Activated naive CD8-positive, alpha-beta T cell treated with anti-CD3 and anti-CD28 coated beads, Interleukin-2, amount 50 U/mL, for 24 hours (primary cell): ENCODE results near the gene RAX2.
"Not testable (repeated sequence)": the region's sequence is repeated elsewhere in the genome, so short reads cannot be mapped to it uniquely, and the experiment has no call there.

Source experiments
- ATAC-seq: fragments of 150-1000 bp; cut with Tn5 transposase; one replicate; pipeline ENCODE4 v1.10.0; 2021
- DNase-seq: peaks from one replicate; pipeline ENCODE4 v3.0.0; 2021
- H3K27ac Mint-ChIP-seq: one replicate; pipeline ENCODE4 v1.8.0; 2021; ENCODE audit warnings: mild to moderate bottlenecking, mixed read lengths
- H3K27me3 Mint-ChIP-seq: one replicate; pipeline ENCODE4 v1.8.0; 2021; ENCODE audit warnings: mixed read lengths
- H3K36me3 Mint-ChIP-seq: one replicate; pipeline ENCODE4 v1.8.0; 2021; ENCODE audit warnings: low read depth, mixed read lengths
- H3K4me1 Mint-ChIP-seq: one replicate; pipeline ENCODE4 v1.8.0; 2021; ENCODE audit warnings: mixed read lengths
- H3K4me3 Mint-ChIP-seq: one replicate; pipeline ENCODE4 v1.8.0; 2021; ENCODE audit warnings: mild to moderate bottlenecking, moderate library complexity, mixed read lengths
- H3K9me3 Mint-ChIP-seq: one replicate; pipeline ENCODE4 v1.8.0; 2021; ENCODE audit warnings: mixed read lengths

The RAX2 gene

GRCh38 chr19:3762501-3763459 is 9.2 kb downstream of the RAX2 start, which contains the start of gene MRPL54:
Gene MRPL54 (plus strand): TSS chr19:3762682. CDS start chr19:3762701, 19 bp downstream.
- DNase-seq (peak; percentile 100), ATAC-seq (peak; percentile 87)
- Mint-ChIP-seq H3K4me1 (peaks cover 50% of the 10 kb centered on the region), H3K27me3 (peaks cover 3% of the 10 kb centered on the region), H3K27ac (peak within 1 kb of the TSS; percentile 100), H3K36me3 (peaks cover 13% of the 10 kb centered on the region), H3K9me3 (no peaks in the 10 kb centered on the region), H3K4me3 (peak within 1 kb of the TSS; percentile 95)

GRCh38 chr19:3762130-3762473 is 9.9 kb downstream of the RAX2 start:
- Mint-ChIP-seq H3K36me3 (peaks cover 13% of the 10 kb centered on the region), H3K4me1 (peaks cover 50% of the 10 kb centered on the region), H3K9me3 (no peaks in the 10 kb centered on the region), H3K4me3 (peak overlapping the region; percentile 95), H3K27me3 (peaks cover 3% of the 10 kb centered on the region), H3K27ac (peak overlapping the region; percentile 100)
- ATAC-seq: no peak
- no peak for DNase-seq

- peak within 1 kb of the TSS; percentile 100 for H3K27ac Mint-ChIP-seq
- H3K27me3 Mint-ChIP-seq: peaks cover 3% of the 10 kb centered on the region
- peaks cover 13% of the 10 kb centered on the region for H3K36me3 Mint-ChIP-seq
- ATAC-seq (peak; percentile 60), DNase-seq (peak; percentile 98)
- H3K4me3 Mint-ChIP-seq: peak within 1 kb of the TSS; percentile 95
- peaks cover 49% of the 10 kb centered on the region for H3K4me1 Mint-ChIP-seq
- no peaks in the 10 kb centered on the region for H3K9me3 Mint-ChIP-seq
Observed at GRCh38 chr19:3761382-3762129, 10.5 kb downstream of the RAX2 start, which contains the start of gene APBA3. Gene APBA3 (minus strand): TSS chr19:3761692. CDS start chr19:3760264, 1,428 bp downstream.

- H3K27me3 Mint-ChIP-seq: peaks cover 3% of the 10 kb centered on the region
- H3K27ac Mint-ChIP-seq: peak overlapping the region; percentile 100
- H3K4me3 Mint-ChIP-seq: peak overlapping the region; percentile 95
- no peaks in the 10 kb centered on the region for H3K9me3 Mint-ChIP-seq
- H3K4me1 Mint-ChIP-seq: peaks cover 45% of the 10 kb centered on the region
- no peak for ATAC-seq
- H3K36me3 Mint-ChIP-seq: peaks cover 10% of the 10 kb centered on the region
- peak; percentile 11 for DNase-seq
Observed at GRCh38 chr19:3760871-3761361, 11.1 kb downstream of the RAX2 start.

GRCh38 chr19:3759482-3760254 is 12.4 kb downstream of the RAX2 start:
- H3K36me3 Mint-ChIP-seq: peaks cover 16% of the 10 kb centered on the region
- peaks cover 53% of the 10 kb centered on the region for H3K4me1 Mint-ChIP-seq
- peaks cover 3% of the 10 kb centered on the region for H3K27me3 Mint-ChIP-seq
- no peaks in the 10 kb centered on the region for H3K9me3 Mint-ChIP-seq
- DNase-seq: no peak
- ATAC-seq: no peak
- no peak overlapping the region for H3K4me3 Mint-ChIP-seq
- H3K27ac Mint-ChIP-seq: no peak overlapping the region

GRCh38 chr19:3758297-3758696 is 13.7 kb downstream of the RAX2 start:
- not testable (repeated sequence) for H3K27me3 Mint-ChIP-seq, ATAC-seq, H3K4me3 Mint-ChIP-seq, DNase-seq, H3K27ac Mint-ChIP-seq, H3K9me3 Mint-ChIP-seq
- H3K4me1 Mint-ChIP-seq: peaks cover 52% of the 10 kb centered on the region
- peaks cover 16% of the 10 kb centered on the region for H3K36me3 Mint-ChIP-seq

- not testable (repeated sequence) for H3K27ac Mint-ChIP-seq, H3K4me3 Mint-ChIP-seq, H3K9me3 Mint-ChIP-seq, ATAC-seq, DNase-seq, H3K27me3 Mint-ChIP-seq
- Mint-ChIP-seq H3K36me3 (peaks cover 11% of the 10 kb centered on the region), H3K4me1 (peaks cover 46% of the 10 kb centered on the region)
Observed at GRCh38 chr19:3757705-3758104, 14.3 kb downstream of the RAX2 start.

- DNase-seq (no peak), ATAC-seq (no peak)
- Mint-ChIP-seq H3K4me1 (peaks cover 12% of the 10 kb centered on the region), H3K36me3 (peaks cover 13% of the 10 kb centered on the region), H3K27ac (no peak overlapping the region), H3K9me3 (no peaks in the 10 kb centered on the region), H3K4me3 (no peak overlapping the region), H3K27me3 (no peaks in the 10 kb centered on the region)
Observed at GRCh38 chr19:3753631-3754410, 18.2 kb downstream of the RAX2 start.

GRCh38 chr19:3752492-3752891 is 19.5 kb downstream of the RAX2 start:
- H3K36me3 Mint-ChIP-seq: peaks cover 13% of the 10 kb centered on the region
- no peaks in the 10 kb centered on the region for H3K9me3 Mint-ChIP-seq
- no peaks in the 10 kb centered on the region for H3K27me3 Mint-ChIP-seq
- no peak overlapping the region for H3K4me3 Mint-ChIP-seq
- H3K27ac Mint-ChIP-seq: no peak overlapping the region
- no peak for ATAC-seq
- DNase-seq: no peak
- peaks cover 12% of the 10 kb centered on the region for H3K4me1 Mint-ChIP-seq

- no peak for ATAC-seq
- Mint-ChIP-seq H3K4me3 (no peak overlapping the region), H3K36me3 (peaks cover 13% of the 10 kb centered on the region), H3K27me3 (no peaks in the 10 kb centered on the region), H3K4me1 (peaks cover 9% of the 10 kb centered on the region), H3K27ac (no peak overlapping the region), H3K9me3 (no peaks in the 10 kb centered on the region)
- DNase-seq: no peak
Observed at GRCh38 chr19:3751236-3751635, 20.8 kb downstream of the RAX2 start.

GRCh38 chr19:3750211-3750610 is 21.8 kb downstream of the RAX2 start:
- ATAC-seq: no peak
- Mint-ChIP-seq H3K4me3 (no peak overlapping the region), H3K4me1 (peaks cover 5% of the 10 kb centered on the region), H3K36me3 (peaks cover 11% of the 10 kb centered on the region), H3K27me3 (no peaks in the 10 kb centered on the region), H3K27ac (no peak overlapping the region), H3K9me3 (no peaks in the 10 kb centered on the region)
- no peak for DNase-seq

- Mint-ChIP-seq H3K9me3 (no peaks in the 10 kb centered on the region), H3K27ac (no peak overlapping the region)
- no peak for ATAC-seq
Observed at GRCh38 chr19:3748965-3749364, 23.1 kb downstream of the RAX2 start.

GRCh38 chr19:3746371-3747056 is 25.5 kb downstream of the RAX2 start:
- no peaks in the 10 kb centered on the region for H3K9me3 Mint-ChIP-seq
- DNase-seq (no peak), ATAC-seq (no peak)
- H3K27me3 Mint-ChIP-seq: no peaks in the 10 kb centered on the region
- peaks cover 6% of the 10 kb centered on the region for H3K36me3 Mint-ChIP-seq
- H3K4me3 Mint-ChIP-seq: no peak overlapping the region
- no peaks in the 10 kb centered on the region for H3K4me1 Mint-ChIP-seq
- H3K27ac Mint-ChIP-seq: no peak overlapping the region

More at GRCh38 chr19:3748965-3749364, 23.1 kb downstream of the RAX2 start:
- Mint-ChIP-seq H3K27me3 (no peaks in the 10 kb centered on the region), H3K36me3 (peaks cover 7% of the 10 kb centered on the region), H3K4me3 (no peak overlapping the region), H3K4me1 (no peaks in the 10 kb centered on the region)
- DNase-seq: no peak
